MM.1S (cell line): ENCODE measurements around the gene ZBTB7A.

Experiments used
- DNase-seq: peaks from one replicate; pipeline ENCODE4 v3.0.0-alpha.2; 2015
- H2AFZ ChIP-seq: fragments of 300-600 bp; sonication (generic); 2 replicates; pipeline ENCODE4 v1.6.0; 2016; ENCODE audit warnings: antibody characterized with exemption, low read length
- H3F3A ChIP-seq: fragments of 300-600 bp; sonication (generic); 2 replicates; pipeline ENCODE4 v1.6.1; 2016; ENCODE audit warnings: mild to moderate bottlenecking, antibody characterized with exemption, low read length, moderate library complexity, mixed read lengths; ENCODE audit not compliant: insufficient read depth
- H3K27ac ChIP-seq: fragments of 300-600 bp; sonication (generic); 2 replicates; pipeline ENCODE4 v1.5.1; 2016; ENCODE audit warnings: mild to moderate bottlenecking, low read length
- H3K27me3 ChIP-seq: fragments of 300-600 bp; sonication (generic); replicated peaks from 2 replicates; pipeline ENCODE4 v1.6.0; 2016; ENCODE audit warnings: low read length; ENCODE audit not compliant: insufficient read depth
- H3K36me3 ChIP-seq: fragments of 300-600 bp; sonication (generic); replicated peaks from 2 replicates; pipeline ENCODE4 v1.6.1; 2016; ENCODE audit warnings: mild to moderate bottlenecking, low read length, mixed read lengths; ENCODE audit not compliant: insufficient read depth
- H3K4me1 ChIP-seq: fragments of 300-600 bp; sonication (generic); 2 replicates; pipeline ENCODE4 v1.6.1; 2016; ENCODE audit warnings: low read length, mixed read lengths
- H3K4me2 ChIP-seq: fragments of 300-600 bp; sonication (generic); 2 replicates; pipeline ENCODE4 v1.6.0; 2016; ENCODE audit warnings: low read depth, low read length
- H3K4me3 ChIP-seq: fragments of 300-600 bp; sonication (generic); 2 replicates; pipeline ENCODE4 v1.5.1; 2016; ENCODE audit warnings: low read length, mixed read lengths
- H3K79me2 ChIP-seq: fragments of 300-600 bp; sonication (generic); 2 replicates; pipeline ENCODE4 v1.6.1; 2016; ENCODE audit warnings: mixed run types, low read length, mixed read lengths
- H3K9ac ChIP-seq: fragments of 300-600 bp; sonication (generic); 2 replicates; pipeline ENCODE4 v1.6.1; 2016; ENCODE audit warnings: low read length, mixed read lengths
- H3K9me2 ChIP-seq: fragments of 300-600 bp; sonication (generic); replicated peaks from 2 replicates; pipeline ENCODE4 v1.6.1; 2016; ENCODE audit warnings: mild to moderate bottlenecking, low read length, mixed read lengths; ENCODE audit not compliant: insufficient read depth
- H3K9me3 ChIP-seq: fragments of 300-600 bp; sonication (generic); replicated peaks from 2 replicates; pipeline ENCODE4 v1.6.1; 2016; ENCODE audit warnings: mild to moderate bottlenecking, low read length, mixed read lengths; ENCODE audit not compliant: insufficient read depth
- H4K20me1 ChIP-seq: fragments of 300-600 bp; sonication (generic); 2 replicates; pipeline ENCODE4 v1.6.1; 2016; ENCODE audit warnings: mild to moderate bottlenecking, low read length, moderate library complexity, mixed read lengths; ENCODE audit not compliant: insufficient read depth
- EZH2 ChIP-seq: fragments of 300-600 bp; sonication (generic); optimal IDR thresholded peaks from 2 replicates; pipeline ENCODE3; 2017; ENCODE audit warnings: low read depth, mild to moderate bottlenecking, antibody characterized with exemption, low read length, mixed read lengths
- EZH2phosphoT487 ChIP-seq: fragments of 300-600 bp; sonication (generic); IDR thresholded peaks from 2 replicates; pipeline ENCODE4 v1.6.1; 2018; ENCODE audit warnings: antibody characterized with exemption, low read length
- TF ChIP-seq, protein P1 (sequence below): fragments of 300-600 bp; sonication (generic); IDR thresholded peaks from 2 replicates; pipeline ENCODE4 v1.5.1; 2016; ENCODE audit warnings: antibody characterized with exemption, low read length, mixed read lengths

The ZBTB7A gene

DNA sequence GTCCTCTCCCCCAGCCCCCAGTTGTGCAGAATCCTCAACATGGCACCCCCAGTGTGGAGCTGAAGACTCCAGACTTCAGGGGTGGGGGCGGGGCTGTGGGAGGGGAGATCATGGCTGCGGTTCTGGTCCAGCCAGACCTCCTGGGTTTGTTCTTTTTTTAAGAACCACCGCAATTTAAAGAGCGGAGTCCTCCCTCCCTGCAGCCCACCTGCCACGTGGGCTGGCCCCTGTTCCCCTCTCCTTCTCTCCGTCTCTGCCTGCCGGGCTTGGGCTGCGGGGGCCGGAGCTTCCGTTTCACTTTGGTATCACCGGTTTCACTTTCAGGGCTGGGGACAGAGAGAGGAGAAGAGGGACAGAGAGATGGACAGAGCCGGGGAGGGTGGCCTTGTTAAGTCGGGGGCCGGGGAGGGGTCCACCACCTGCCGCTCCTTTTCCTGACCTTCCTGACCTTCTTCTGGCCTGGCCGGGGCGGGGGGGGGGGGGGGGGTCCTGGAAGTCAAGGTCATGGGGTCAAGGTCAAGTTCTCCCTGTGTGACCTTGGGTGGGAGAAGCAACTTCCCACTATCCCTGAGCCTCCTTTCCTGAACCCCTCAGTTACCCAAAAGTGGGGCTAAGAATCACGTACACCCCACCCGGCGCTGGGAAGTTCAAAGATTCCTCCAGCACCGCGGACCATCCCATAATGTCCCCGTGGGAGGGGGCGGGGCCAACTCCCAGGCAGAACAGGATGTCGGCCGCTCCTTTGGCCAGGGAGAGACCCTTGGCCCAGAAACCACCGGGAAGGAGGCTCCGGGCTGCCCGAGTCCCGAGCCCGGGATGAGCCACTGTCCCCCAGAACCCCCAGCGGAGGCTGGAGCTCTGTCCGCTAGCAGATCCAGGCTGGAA, 11.3 kb upstream of the ZBTB7A start:
- H3K79me2 ChIP-seq: no peaks in the 10 kb centered on the region
- TF ChIP-seq EZH2 (no peak), EZH2phosphoT487 (no peak)
- TF ChIP-seq, protein P1, sequence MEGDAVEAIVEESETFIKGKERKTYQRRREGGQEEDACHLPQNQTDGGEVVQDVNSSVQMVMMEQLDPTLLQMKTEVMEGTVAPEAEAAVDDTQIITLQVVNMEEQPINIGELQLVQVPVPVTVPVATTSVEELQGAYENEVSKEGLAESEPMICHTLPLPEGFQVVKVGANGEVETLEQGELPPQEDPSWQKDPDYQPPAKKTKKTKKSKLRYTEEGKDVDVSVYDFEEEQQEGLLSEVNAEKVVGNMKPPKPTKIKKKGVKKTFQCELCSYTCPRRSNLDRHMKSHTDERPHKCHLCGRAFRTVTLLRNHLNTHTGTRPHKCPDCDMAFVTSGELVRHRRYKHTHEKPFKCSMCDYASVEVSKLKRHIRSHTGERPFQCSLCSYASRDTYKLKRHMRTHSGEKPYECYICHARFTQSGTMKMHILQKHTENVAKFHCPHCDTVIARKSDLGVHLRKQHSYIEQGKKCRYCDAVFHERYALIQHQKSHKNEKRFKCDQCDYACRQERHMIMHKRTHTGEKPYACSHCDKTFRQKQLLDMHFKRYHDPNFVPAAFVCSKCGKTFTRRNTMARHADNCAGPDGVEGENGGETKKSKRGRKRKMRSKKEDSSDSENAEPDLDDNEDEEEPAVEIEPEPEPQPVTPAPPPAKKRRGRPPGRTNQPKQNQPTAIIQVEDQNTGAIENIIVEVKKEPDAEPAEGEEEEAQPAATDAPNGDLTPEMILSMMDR: no peak
- H3K27me3 ChIP-seq: peaks cover under 1% of the 10 kb centered on the region
- H3K9me3 ChIP-seq: no peaks in the 10 kb centered on the region
- H3K4me3 ChIP-seq: peak overlapping the region; percentile 58
- peaks cover 15% of the 10 kb centered on the region for H3K4me1 ChIP-seq
- H3K36me3 ChIP-seq: no peaks in the 10 kb centered on the region
- peak; percentile 81 for DNase-seq
- H3K27ac ChIP-seq: peak overlapping the region; percentile 21; the same call in 1 of the 2 replicates
- no peaks in the 10 kb centered on the region for H3K9me2 ChIP-seq
- H3K4me2 ChIP-seq: peak overlapping the region; percentile 90
- H2AFZ ChIP-seq: peak overlapping the region; percentile 83
- no peaks in the 10 kb centered on the region for H4K20me1 ChIP-seq
- H3K9ac ChIP-seq: peak overlapping the region; percentile 45; the same call in 1 of the 2 replicates
- H3F3A ChIP-seq: no peaks in the 10 kb centered on the region

DNA sequence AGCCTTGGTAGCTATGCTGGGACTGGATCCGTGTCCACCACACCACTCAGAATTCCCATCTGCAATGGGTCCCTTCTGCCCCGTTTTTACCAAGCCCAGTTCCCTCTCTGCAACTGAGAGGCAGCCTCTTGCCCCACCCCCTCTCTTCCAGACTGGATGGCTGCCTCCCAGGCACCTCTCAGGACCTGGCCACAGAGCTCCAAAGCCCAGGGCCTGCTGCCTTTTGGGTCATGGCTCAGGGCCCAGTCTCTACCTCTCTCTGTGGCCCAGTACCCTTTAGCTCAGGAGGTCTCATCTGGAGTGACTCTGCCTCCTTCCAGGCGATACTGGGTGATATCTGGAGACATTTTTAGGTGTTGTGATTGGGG, 10.3 kb upstream of the ZBTB7A start:
- no peak overlapping the region for H3K27ac ChIP-seq
- no peaks in the 10 kb centered on the region for H3K9me2 ChIP-seq
- no peak overlapping the region for H3K4me2 ChIP-seq
- H3F3A ChIP-seq: no peaks in the 10 kb centered on the region
- H3K4me1 ChIP-seq: peaks cover 15% of the 10 kb centered on the region
- H3K27me3 ChIP-seq: peaks cover 7% of the 10 kb centered on the region
- H3K9me3 ChIP-seq: no peaks in the 10 kb centered on the region
- no peak overlapping the region for H3K9ac ChIP-seq
- H4K20me1 ChIP-seq: no peaks in the 10 kb centered on the region
- H3K36me3 ChIP-seq: no peaks in the 10 kb centered on the region
- H3K4me3 ChIP-seq: no peak overlapping the region
- H2AFZ ChIP-seq: peak overlapping the region; percentile 83; the same call in 1 of the 2 replicates
- H3K79me2 ChIP-seq: no peaks in the 10 kb centered on the region
- TF ChIP-seq EZH2phosphoT487 (no peak), EZH2 (no peak)
- TF ChIP-seq, protein P1: no peak
- no peak for DNase-seq

DNA sequence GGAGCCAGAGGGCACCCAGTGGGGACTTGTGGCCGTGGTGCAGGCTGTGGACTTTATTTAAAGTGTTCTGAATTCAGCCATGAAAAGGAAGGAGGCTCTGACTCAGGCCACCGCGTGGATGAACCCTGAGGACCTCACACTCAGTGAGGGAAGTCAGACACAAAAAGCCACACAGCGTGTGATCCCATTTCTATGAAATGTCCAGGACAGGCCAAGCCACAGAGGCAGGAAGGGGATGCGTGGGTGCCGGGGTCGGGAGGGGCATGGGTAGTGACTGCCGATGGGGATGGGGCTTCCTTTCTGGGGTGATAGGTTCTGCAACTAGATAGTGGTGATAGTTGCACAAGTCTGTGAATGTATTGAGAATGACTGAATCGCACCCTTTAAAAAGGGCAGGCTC, 8.7 kb upstream of the ZBTB7A start:
- Histone ChIP-seq H3K4me1 (peaks cover 15% of the 10 kb centered on the region), H3K9me3 (no peaks in the 10 kb centered on the region), H3K27me3 (peaks cover 12% of the 10 kb centered on the region), H3K27ac (no peak overlapping the region), H3K36me3 (no peaks in the 10 kb centered on the region), H3K9ac (no peak overlapping the region), H3K9me2 (no peaks in the 10 kb centered on the region), H3K4me3 (no peak overlapping the region), H3K79me2 (no peaks in the 10 kb centered on the region), H4K20me1 (no peaks in the 10 kb centered on the region), H3F3A (no peaks in the 10 kb centered on the region), H2AFZ (no peak overlapping the region), H3K4me2 (no peak overlapping the region)
- DNase-seq: no peak
- TF ChIP-seq EZH2 (no peak), EZH2phosphoT487 (no peak)
- TF ChIP-seq, protein P1: no peak
